GM18505 (cell line): ENCODE measurements around the gene CLSTN2.

Experiments used
- ATAC-seq: cut with Tn5 transposase; IDR thresholded peaks from one replicate; pipeline ENCODE4 v1.9.1; 2021; ENCODE audit not compliant: unreplicated experiment
- POLR2A ChIP-seq: IDR thresholded peaks from 4 replicates; pipeline ENCODE4 v1.6.1; 2011; ENCODE audit warnings: borderline replicate concordance; ENCODE audit not compliant: insufficient read depth, insufficient read length; ENCODE audit errors: extremely low read depth

Gene CLSTN2

GRCh38 chr3:139930211-139930610, 4.8 kb upstream of the CLSTN2 start:
- TF ChIP-seq POLR2A = no peak
- no peak for ATAC-seq

- no peak for ATAC-seq
- TF ChIP-seq POLR2A = no peak
These were observed 1.2 kb upstream of the CLSTN2 start for GRCh38 chr3:139933766-139934165.

GRCh38 chr3:139934613-139935015, 371 bp upstream of the CLSTN2 start:
- no peak for TF ChIP-seq POLR2A
- no peak for ATAC-seq

- ATAC-seq = no peak
These were observed 1.2 kb downstream of the CLSTN2 start for GRCh38 chr3:139935866-139936817.

GRCh38 chr3:139937674-139938279, 2.8 kb downstream of the CLSTN2 start:
- TF ChIP-seq POLR2A = no peak
- no peak for ATAC-seq

More at GRCh38 chr3:139935866-139936817, 1.2 kb downstream of the CLSTN2 start:
- TF ChIP-seq POLR2A = no peak

GRCh38 chr3:139939681-139940190, 4.8 kb downstream of the CLSTN2 start:
- no peak for TF ChIP-seq POLR2A
- ATAC-seq = no peak

- no peak for TF ChIP-seq POLR2A
- no peak for ATAC-seq
These were observed 5.6 kb downstream of the CLSTN2 start for GRCh38 chr3:139940622-139941021.

- TF ChIP-seq POLR2A = no peak
- ATAC-seq = no peak
These were observed 6.6 kb downstream of the CLSTN2 start for GRCh38 chr3:139941580-139941979.

- TF ChIP-seq POLR2A = no peak
- ATAC-seq = no peak
These were observed 9.4 kb downstream of the CLSTN2 start for GRCh38 chr3:139944256-139944910.

GRCh38 chr3:139945386-139945785, 10.4 kb downstream of the CLSTN2 start:
- ATAC-seq = no peak
- TF ChIP-seq POLR2A = no peak

GRCh38 chr3:139945942-139946341, 11.0 kb downstream of the CLSTN2 start:
- ATAC-seq = no peak
- no peak for TF ChIP-seq POLR2A

GRCh38 chr3:139948467-139948866, 13.5 kb downstream of the CLSTN2 start:
- TF ChIP-seq POLR2A = no peak
- ATAC-seq = no peak

GRCh38 chr3:139948898-139949297, 13.9 kb downstream of the CLSTN2 start:
- ATAC-seq = no peak
- TF ChIP-seq POLR2A = no peak
